Activated CD4-positive, alpha-beta T cell treated with anti-CD3 and anti-CD28 coated beads, Interleukin-2, amount 50 U/mL, for 4 hours (primary cell): Measurements from ENCODE around the gene AUP1.
A peak's percentile ranks its signal among the peaks of the same experiment; 100 is the strongest.

ENCODE experiments used
- DNase-seq, 2 experiments: peaks; one replicate each; pipeline ENCODE4 v3.0.0-alpha.2; 2020

AUP1 gene

GRCh38 chr2:74556831-74557370 is 27.4 kb upstream of the AUP1 start:
- DNase-seq: no peak

DNA sequence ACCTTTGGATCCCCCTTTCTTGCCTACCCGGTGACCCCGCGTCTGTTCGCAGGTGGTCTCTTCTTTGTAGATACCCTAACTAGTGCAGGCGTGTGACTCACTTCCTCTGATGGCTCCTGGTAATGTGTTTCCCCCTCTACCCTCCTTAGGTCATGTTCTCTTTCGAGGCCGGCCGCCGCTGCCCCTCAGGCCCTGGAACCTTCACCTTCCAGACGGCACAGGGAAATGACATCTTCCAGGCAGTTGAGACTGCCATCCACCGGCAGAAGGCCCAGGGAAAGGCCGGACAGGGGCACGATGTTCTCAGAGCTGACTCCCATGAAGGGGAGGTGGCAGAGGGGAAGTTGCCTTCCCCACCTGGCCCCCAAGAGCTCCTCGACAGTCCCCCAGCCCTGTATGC is 26.7 kb upstream of the AUP1 start:
- DNase-seq: no peak

- DNase-seq: no peak
Observed at GRCh38 chr2:74555610-74556103, 26.2 kb upstream of the AUP1 start.

DNA sequence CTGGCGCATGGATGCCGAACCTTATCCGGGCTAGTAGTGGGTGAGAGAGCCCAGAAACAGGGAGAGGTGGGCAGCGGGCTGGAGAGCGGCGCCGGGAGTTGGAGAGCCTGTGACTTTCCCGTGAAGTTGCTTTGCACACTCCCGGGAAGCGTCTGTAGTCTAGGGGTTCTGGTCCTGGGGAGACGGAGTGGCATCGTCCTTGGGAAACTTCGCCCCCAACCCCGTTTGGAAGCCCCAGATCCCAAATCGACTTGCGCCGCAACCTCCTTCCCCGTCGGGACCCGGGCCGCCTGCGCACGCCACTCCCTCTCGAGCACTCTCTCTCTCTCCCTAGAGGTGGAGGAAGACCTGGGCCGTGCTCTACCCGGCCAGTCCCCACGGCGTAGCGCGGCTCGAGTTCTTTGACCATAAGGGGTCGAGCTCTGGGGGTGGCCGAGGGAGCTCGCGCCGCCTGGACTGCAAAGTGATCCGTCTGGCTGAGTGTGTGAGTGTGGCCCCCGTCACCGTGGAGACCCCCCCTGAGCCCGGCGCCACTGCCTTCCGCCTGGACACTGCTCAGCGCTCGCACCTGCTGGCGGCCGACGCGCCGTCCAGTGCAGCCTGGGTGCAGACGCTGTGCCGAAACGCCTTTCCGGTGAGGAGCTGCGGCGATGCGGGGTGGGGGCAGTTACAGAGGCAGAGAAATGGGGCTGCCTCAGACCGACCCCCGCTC is 25.5 kb upstream of the AUP1 start:
- peak; percentile 28 to 30 for DNase-seq

DNA sequence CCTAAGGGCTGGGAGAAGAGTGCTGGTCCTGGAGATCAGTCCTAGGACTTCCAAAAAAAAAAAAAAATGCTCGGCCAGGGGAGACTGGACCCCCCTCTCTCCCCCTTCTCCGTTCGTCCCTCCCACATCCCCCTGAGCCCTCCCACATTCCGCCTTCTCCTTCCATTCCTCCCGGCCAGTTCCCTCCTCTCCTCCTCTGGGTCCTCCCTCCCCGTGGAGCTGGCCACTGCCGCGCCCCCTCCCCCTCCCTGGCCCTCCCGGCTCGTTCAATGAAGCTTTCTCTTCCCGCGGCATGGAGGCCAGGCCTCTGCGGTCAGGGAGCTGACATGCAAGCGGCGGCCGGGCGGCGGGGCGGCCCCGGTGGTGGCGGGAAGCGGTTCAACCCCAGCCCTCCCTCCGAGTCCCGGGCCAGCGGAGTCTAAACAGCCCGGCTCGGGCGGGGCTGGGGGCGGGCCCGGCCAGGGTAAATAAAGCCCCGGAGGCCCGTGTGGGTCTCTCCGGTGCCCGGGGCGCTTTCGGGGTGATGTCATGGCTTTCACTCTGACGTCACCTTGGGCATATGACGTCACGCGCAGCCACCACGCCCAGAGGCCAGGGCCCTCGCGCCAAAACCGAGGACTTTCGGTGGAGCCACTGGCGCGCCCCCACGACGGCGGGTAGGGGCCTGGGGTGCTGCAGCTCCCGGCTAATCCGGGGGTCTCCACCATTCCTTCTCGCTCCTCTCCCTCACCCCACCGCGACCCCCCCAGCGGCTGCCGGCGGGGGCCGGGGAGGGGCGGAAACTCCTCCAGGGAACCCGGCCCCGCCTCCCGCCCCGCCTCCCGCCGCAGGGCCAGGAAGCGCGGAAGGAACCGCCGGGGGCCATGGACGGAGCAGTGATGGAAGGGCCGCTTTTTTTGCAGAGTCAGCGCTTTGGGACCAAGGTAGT is 24.6 kb upstream of the AUP1 start, which contains the start of the genes DOK1 and LOXL3:
DOK1 (plus strand) TSS at position 829 of the 928 bp plus-strand sequence; CDS start at position 864, 35 bp downstream.
LOXL3 (minus strand) TSS at position 51 of the 928 bp plus-strand sequence. CDS start 1,308 bp downstream, outside the sequence.
- DNase-seq: peak; percentile 71 to 74

GRCh38 chr2:74552914-74553811 is 23.7 kb upstream of the AUP1 start:
- no peak for DNase-seq

- no peak for DNase-seq
Observed at GRCh38 chr2:74551942-74552913, 22.7 kb upstream of the AUP1 start.

- DNase-seq: no peak
Observed at GRCh38 chr2:74551530-74551929, 22.0 kb upstream of the AUP1 start.

GRCh38 chr2:74550231-74550630 is 20.7 kb upstream of the AUP1 start:
- DNase-seq: no peak

GRCh38 chr2:74548900-74549826 is 19.7 kb upstream of the AUP1 start:
- no peak for DNase-seq

- DNase-seq: no peak
Observed at GRCh38 chr2:74548285-74548899, 18.9 kb upstream of the AUP1 start.

- no peak for DNase-seq
Observed at GRCh38 chr2:74546004-74546403, 16.5 kb upstream of the AUP1 start.

DNA sequence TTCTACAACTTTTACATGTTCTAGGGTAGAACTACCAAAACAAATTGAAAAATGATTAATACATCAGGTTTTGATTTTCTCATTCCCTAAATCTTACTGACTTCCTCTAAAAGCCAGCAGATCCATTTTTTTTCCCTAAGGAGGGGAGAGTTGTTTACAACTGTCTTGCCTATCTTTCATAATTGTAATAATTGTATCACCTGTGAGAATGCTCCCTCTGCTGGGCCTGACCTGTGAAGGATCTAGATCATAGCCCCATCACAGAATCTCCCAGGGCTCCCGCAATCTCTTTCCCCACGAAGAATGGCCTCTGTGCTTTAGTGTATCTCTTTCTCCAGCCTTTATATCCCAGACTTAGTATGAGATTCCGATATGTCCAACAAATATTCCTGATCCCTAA is 15.1 kb upstream of the AUP1 start:
- no peak for DNase-seq

- no peak for DNase-seq
Observed at GRCh38 chr2:74542978-74543377, 13.5 kb upstream of the AUP1 start.

- DNase-seq: no peak
Observed at GRCh38 chr2:74540291-74540690, 10.8 kb upstream of the AUP1 start.

- no peak for DNase-seq
Observed at GRCh38 chr2:74538881-74539339, 9.4 kb upstream of the AUP1 start.

GRCh38 chr2:74537140-74537539 is 7.6 kb upstream of the AUP1 start:
- DNase-seq: no peak

DNA sequence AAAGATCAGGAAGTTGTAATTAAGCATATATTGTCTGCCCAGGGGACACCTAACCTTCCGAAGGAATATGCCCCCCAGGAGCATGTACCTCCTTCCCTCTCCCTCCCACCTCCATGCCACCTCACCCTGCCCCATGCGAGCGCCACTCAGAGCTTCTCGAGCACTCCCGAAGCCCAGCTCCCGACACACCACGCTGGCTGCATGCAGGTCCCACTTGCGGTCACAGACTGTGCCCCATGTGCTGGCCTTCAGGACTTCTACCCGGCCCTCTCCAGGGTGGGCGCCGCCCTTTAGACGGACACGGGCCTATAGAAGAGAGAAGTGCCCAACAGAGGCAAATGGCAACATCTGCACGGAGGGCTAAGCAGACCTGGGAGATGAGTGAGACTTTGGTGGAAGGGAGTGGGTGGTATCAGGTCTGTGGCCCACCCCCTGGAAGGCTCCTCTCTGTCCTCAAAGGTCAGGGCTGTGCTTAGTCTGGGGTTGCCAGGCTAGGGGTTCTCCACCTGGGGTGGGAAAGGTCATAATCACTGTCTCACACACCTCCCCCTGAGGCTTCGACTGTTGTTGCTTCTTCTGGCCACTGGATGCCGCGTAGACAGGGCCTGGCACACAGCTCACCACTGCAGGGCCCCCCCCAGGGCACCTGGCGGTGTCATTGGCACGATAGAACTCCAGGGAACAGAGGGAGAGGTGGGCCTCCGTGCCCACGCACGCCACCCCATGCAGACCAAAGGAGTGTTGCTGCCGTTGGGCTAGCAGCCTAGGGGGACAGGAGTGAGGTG is 6.9 kb upstream of the AUP1 start:
- no peak for DNase-seq
